ENCODE results near the gene MRTFA.
"Not testable (repeated sequence)": the region's sequence is repeated elsewhere in the genome, so short reads cannot be mapped to it uniquely, and the experiment has no call there.

The MRTFA gene

DNA sequence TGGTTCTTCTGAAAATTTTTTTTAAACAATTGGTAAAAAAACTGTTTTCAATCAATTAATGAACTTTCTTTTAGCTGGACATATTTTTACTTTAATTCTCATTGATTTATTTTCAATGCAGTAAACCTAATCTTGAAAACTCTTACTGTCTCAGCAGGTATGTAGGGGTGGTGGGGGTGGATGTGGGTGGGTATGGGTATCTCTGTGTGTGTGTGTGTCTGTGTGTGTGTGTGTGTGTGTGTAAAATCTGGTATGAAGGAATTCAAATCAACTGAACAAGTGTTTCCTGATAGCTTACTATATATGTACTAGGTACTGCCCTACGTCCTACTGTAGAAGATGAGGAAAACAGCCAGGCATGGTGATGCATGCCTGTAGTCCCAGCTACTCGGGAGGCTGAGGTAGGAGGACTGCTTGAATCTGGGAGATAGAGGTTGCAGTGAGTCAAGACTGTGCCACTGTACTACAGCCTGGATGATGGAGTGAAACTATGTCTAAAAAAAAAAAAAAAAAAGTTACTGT lies 75.5 kb downstream of the MRTFA start:
- TF ChIP-seq, protein P1, sequence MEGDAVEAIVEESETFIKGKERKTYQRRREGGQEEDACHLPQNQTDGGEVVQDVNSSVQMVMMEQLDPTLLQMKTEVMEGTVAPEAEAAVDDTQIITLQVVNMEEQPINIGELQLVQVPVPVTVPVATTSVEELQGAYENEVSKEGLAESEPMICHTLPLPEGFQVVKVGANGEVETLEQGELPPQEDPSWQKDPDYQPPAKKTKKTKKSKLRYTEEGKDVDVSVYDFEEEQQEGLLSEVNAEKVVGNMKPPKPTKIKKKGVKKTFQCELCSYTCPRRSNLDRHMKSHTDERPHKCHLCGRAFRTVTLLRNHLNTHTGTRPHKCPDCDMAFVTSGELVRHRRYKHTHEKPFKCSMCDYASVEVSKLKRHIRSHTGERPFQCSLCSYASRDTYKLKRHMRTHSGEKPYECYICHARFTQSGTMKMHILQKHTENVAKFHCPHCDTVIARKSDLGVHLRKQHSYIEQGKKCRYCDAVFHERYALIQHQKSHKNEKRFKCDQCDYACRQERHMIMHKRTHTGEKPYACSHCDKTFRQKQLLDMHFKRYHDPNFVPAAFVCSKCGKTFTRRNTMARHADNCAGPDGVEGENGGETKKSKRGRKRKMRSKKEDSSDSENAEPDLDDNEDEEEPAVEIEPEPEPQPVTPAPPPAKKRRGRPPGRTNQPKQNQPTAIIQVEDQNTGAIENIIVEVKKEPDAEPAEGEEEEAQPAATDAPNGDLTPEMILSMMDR (conservative IDR thresholded peaks at IDR 0.05), result no peak
- no peak for TF ChIP-seq ZFX (IDR thresholded peaks at IDR 0.05)
- H3K27ac ChIP-seq, result no peak overlapping the region

DNA sequence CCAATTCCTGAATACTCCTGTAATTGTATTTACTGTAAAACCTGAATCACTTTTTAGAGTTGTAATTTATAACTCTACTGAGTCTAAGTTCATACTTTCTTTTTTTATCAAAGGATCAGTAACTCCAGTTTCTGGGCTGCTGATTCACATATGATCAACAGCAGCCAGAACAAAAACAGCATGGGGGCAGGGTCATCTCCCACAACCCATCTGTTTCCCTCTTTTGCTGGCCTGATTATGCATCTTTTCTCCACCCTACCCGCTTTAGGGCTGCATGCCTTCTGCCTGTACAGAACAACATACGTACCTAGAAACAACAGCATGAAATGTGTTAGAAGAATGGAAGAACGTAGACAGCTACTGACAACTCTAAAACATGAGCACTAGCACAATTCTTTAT lies 76.0 kb downstream of the MRTFA start:
- H3K27ac ChIP-seq, result no peak overlapping the region
- TF ChIP-seq ZFX (IDR thresholded peaks at IDR 0.05), result no peak
- TF ChIP-seq, protein P1 (conservative IDR thresholded peaks at IDR 0.05), result no peak

DNA sequence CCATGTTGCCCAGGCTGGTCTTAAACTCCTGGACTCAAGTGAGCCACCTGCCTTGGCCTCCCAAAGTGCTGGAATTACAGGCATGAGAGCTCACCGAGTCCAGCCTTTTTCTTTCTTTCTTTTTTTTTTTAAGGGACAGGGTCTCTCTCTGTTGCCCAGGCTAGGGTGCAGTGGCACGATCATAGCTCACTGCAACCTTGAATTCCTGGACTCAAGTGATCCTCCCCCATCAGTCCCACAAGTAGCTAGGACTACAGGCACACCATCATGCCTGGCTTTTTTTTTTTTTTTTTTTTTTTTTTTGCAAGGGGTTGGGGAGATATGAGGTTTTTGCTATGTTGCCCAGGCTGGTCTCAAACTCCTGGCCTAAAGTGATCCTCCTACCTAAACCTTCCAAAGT lies 78.5 kb downstream of the MRTFA start:
- H3K27ac ChIP-seq, result no peak overlapping the region
- no peak for TF ChIP-seq ZFX (IDR thresholded peaks at IDR 0.05)
- TF ChIP-seq, protein P1 (conservative IDR thresholded peaks at IDR 0.05), result no peak

DNA sequence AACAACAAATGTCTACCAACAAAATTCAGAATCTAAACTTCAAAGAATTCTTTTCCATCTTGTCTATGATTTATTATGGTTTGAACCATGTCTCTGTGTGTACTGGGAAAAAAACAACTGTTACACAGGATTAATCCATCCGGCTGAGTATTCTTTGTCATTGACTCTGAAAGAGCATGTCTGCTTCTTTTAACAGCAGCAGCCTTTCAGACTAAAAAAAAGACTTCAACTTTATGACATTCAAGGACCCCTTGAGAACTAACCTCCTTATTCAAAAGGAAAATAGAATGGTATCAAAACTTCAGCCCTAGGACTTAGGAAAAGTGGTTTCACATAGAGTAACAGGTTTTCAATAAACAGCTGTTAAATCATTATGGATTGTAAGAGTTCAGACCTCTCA lies 79.9 kb downstream of the MRTFA start:
- no peak for TF ChIP-seq ZFX (IDR thresholded peaks at IDR 0.05)
- TF ChIP-seq, protein P1 (conservative IDR thresholded peaks at IDR 0.05), result no peak

DNA sequence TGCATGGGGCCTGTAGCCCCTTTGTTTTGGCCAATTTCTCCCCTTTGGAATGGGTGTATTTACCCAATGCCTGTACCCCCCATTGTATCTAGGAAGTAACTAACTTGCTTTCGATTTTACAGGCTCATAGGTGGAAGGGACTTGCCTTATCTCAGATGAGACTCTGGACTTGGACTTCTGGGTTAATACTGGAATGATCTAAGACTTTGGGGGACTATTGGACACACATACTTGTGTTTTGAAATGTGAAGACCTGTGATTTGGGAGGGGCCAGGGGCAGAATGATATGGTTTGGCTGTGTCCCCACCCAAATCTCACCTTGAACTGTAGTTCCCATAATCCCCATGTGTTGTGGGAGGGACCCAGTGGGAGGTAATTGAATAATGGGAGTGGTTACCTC lies 82.5 kb downstream of the MRTFA start:
- not testable (repeated sequence) for H3K27ac ChIP-seq

More for the DNA sequence above, 79.9 kb downstream of the MRTFA start:
- no peak overlapping the region for H3K27ac ChIP-seq

DNA sequence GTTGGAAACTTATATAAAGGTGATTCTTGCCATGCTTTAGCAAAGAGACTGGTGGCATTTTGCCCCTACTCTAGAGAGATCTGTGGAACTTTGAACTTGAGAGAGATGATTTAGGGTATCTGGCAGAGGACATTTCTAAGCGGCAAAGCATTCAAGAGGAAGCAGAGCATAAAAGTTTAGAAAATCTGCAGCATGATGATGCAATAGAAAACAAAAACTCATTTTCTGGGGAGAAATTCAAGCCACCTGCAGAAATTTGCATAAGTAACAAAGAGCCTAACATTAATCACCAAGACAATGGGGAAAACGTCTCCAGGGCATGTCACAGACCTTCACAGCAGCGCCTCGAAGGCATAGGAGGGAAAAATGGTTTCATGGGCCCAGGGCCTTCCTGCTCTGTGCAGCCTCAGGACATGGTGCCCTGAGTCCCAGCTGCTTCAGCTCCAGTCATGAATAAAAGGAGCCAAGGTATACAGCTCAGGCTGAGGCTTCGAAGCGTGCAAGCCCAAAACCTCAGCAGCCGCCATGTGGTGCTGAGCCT lies 83.4 kb downstream of the MRTFA start:
- TF ChIP-seq ZFX (IDR thresholded peaks at IDR 0.05), result no peak
- TF ChIP-seq, protein P1 (conservative IDR thresholded peaks at IDR 0.05), result no peak
- H3K27ac ChIP-seq, result no peak overlapping the region

DNA sequence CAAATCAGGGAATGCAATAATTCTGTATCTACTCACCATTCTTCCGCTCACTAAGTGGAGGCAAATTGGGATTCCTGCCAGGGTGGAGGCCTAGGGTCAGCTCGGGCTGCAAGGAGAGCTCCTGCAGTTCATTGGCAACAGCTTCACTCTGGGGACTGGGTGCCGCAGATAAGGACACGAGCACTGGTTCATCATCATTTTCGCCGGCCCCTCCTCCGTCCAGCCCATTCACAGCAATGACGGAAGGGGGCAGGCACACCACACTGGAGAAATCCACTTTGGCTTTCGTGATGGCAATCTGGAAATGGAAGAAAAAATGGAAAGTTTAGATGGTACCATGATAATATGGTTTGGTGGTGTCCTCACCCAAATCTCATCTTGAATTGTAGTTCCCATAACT lies 84.4 kb downstream of the MRTFA start:
- H3K27ac ChIP-seq, result no peak overlapping the region
- TF ChIP-seq ZFX (IDR thresholded peaks at IDR 0.05), result no peak
- TF ChIP-seq, protein P1 (conservative IDR thresholded peaks at IDR 0.05), result no peak

DNA sequence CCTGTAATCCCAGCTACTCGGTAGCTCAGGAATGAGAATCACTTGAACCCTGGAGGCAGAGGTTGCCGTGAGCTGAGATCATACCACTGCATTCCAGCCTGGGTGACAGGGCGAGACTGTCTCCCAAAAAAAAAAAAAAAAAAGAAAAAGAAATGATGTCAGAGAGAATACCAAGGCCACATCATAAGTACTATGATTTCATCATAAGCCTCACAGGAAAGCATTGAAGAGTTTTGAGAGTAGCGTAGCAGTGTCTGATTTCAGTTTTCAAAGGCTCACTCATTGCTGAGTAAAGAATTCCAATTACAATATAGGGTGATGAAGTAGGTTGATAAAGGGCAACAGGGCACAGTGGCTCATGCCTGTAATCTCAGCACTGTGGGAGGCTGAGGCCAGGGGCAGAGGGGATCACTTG lies 88.8 kb downstream of the MRTFA start:
- TF ChIP-seq, protein P1 (conservative IDR thresholded peaks at IDR 0.05), result no peak
- no peak for TF ChIP-seq ZFX (IDR thresholded peaks at IDR 0.05)
- no peak overlapping the region for H3K27ac ChIP-seq
